Cardiac fibroblast (primary cell): Measurements from ENCODE around the gene NFATC1.
A peak's percentile ranks its signal among the peaks of the same experiment; 100 is the strongest.

Experiments used
- DNase-seq, 2 donors: peaks; one replicate each; pipeline versions ENCODE4 v3.0.0 to v3.0.0-alpha.2; 2010; ENCODE audit warnings: low read depth in 2 of 2
- H3K4me3 ChIP-seq, 2 donors: replicated peaks in 1 of 2; 1 replicate in 1 of 2; 2 replicates in 1 of 2; pipeline ENCODE4 v1.5.1; 2011; ENCODE audit warnings: low read depth in 2 of 2, low read length in 2 of 2, mild to moderate bottlenecking in 2 of 2, moderate library complexity in 1 of 2
- TF ChIP-seq, protein P1 (sequence below): IDR thresholded peaks from one replicate; pipeline ENCODE4 v1.5.1; 2011; ENCODE audit warnings: low read depth, mild to moderate bottlenecking, low read length, inconsistent platforms

Gene NFATC1

DNA sequence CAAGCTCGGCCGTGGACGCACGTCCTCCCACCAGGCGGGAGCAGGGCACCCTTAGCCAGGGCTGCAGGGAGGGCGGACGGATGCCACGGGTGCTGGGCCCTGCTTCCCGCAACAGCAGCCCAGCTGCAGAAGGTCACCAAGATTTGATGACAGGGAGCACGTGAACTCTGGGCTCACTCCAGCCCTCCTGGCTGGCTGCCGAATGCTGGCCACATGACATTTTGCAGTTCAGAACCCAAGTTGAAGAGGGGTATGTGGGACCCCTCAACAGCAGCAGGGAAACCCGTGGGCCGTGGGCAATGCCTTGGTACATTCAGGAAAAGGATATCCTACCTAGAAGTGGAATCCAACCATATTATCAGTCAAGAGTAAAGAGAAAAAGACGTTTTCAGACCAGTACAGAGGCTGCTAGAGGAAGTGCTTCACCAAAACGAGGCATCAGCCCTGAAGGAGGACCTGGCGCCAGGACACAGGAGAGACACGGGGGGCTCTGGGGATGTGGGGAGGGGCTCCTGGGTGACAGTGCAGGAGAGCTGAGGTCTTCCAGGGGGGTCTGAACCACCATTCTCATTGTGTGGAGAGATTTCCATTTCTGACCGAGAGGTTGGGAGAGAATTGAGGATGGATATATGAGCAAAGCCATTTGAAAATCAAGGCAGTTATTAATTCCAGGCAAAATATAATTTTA is 176.5 kb downstream of the NFATC1 start:
- TF ChIP-seq, protein P1, sequence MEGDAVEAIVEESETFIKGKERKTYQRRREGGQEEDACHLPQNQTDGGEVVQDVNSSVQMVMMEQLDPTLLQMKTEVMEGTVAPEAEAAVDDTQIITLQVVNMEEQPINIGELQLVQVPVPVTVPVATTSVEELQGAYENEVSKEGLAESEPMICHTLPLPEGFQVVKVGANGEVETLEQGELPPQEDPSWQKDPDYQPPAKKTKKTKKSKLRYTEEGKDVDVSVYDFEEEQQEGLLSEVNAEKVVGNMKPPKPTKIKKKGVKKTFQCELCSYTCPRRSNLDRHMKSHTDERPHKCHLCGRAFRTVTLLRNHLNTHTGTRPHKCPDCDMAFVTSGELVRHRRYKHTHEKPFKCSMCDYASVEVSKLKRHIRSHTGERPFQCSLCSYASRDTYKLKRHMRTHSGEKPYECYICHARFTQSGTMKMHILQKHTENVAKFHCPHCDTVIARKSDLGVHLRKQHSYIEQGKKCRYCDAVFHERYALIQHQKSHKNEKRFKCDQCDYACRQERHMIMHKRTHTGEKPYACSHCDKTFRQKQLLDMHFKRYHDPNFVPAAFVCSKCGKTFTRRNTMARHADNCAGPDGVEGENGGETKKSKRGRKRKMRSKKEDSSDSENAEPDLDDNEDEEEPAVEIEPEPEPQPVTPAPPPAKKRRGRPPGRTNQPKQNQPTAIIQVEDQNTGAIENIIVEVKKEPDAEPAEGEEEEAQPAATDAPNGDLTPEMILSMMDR: no peak

DNA sequence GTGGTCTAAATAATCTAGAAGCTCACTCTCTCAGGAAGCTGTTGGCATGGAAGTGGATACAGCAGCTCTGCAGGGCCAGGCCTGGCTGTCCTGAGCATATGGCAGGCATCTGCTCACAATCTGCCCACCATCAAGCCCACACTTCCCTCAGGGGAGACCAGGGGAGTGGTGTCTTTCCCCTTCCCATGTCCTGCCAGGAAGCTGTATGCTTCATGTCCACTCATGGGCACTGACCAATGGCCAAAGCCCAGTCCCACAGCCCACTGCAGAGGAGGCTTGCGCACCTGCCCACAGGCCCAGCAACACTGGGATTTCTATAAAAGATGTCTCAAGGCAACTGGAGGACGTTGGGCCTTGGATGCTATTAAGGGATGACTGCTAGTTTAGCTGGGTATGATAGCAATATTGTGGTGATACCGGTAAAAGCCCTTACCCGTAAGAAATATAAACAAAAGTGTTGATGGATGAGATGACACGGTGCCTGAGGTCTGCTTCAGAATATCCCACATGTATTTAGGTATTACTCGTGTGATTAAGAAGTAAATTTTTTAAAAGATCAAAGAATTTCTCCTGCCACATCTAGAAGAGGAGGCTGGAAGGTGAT is 177.2 kb downstream of the NFATC1 start:
- TF ChIP-seq, protein P1: no peak
- no peak for DNase-seq
- no peak overlapping the region for H3K4me3 ChIP-seq

More for the DNA sequence above, 176.5 kb downstream of the NFATC1 start:
- H3K4me3 ChIP-seq: no peak overlapping the region
- DNase-seq: peak in 1 of 2 donors; percentile 39

DNA sequence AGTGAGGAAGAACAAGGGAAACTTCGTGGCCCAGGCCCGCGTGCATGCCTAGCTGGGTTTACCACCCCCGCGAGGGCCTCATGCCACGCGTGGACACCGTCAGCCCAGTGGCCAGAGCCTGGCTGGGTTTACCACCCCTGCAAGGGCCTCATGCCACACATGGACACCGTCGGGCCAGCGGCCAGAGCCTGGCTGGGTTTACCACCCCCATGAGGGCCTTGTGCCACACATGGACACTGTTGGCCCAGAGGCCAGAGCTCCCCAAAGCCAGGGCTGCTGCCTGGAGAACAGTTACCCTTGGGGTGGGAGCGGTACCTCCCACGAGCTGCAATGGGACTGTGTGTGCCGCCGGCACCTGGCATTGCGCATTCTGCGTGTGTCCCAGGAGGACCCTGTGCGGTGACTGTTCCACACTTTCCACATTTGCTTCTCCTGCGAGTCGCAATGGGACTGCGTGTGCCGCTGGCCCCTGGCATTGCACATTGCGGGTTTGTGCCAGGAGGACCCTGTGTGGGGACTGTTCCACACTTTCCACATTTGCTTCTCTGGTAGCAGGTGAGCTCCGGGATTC is 178.3 kb downstream of the NFATC1 start:
- TF ChIP-seq, protein P1: no peak
- no peak for DNase-seq
- no peak overlapping the region for H3K4me3 ChIP-seq

GRCh38 chr18:79574938-79575525 is 179.3 kb downstream of the NFATC1 start:
- TF ChIP-seq, protein P1: no peak
- DNase-seq: no peak
- no peak overlapping the region for H3K4me3 ChIP-seq

GRCh38 chr18:79575891-79576685 is 180.4 kb downstream of the NFATC1 start:
- no peak overlapping the region for H3K4me3 ChIP-seq
- DNase-seq: peak; percentile 52 to 61
- TF ChIP-seq, protein P1: no peak

DNA sequence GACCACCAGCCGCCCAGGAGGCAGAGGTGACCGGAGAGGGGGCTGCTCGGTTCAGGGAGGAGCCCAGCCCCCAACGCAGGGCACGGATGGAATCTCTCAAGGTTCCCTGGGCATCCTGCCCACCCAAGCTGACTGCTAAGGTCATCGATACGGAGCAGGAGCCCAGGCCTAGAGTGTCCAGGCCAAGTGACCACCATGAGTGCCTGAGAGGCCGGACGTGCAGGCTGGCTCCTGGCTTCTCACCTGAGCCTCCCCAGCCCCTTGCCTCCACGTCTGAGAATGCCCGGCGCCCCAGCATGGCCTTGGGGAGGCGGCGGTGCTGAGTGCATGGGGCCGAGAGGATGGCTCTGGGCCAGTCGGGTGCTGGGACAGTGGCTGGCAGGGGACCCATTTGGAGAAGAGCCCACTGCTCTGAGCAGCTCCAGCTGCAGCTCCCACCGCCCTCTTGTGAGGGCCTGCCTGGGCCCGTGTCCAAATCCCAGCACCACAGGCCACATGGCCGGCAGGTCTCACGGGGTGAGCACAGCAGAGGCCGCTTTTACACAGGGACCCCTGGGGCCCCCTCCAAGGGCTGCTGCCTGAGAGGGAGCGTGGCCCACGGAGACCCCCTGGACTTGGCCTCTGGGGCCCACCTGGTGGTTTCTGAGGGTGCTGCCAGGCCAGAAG is 181.1 kb downstream of the NFATC1 start:
- TF ChIP-seq, protein P1: no peak
- no peak overlapping the region for H3K4me3 ChIP-seq
- peak; percentile 37 to 84 for DNase-seq
